ENCODE results near the gene CD247. TPM values are rescaled to one million over a fixed set of nuclear protein-coding genes. Genes with fewer than 3 reads are reported as not detected.

The CD247 gene
- total and polyA plus RNA-seq, 9 of the 15 experiments (the other 6 are each of a cell fraction or from before 2014, with no cell fraction given) = 0.08 to 0.42 (median 0.28) TPM; not detected in 5

DNA sequence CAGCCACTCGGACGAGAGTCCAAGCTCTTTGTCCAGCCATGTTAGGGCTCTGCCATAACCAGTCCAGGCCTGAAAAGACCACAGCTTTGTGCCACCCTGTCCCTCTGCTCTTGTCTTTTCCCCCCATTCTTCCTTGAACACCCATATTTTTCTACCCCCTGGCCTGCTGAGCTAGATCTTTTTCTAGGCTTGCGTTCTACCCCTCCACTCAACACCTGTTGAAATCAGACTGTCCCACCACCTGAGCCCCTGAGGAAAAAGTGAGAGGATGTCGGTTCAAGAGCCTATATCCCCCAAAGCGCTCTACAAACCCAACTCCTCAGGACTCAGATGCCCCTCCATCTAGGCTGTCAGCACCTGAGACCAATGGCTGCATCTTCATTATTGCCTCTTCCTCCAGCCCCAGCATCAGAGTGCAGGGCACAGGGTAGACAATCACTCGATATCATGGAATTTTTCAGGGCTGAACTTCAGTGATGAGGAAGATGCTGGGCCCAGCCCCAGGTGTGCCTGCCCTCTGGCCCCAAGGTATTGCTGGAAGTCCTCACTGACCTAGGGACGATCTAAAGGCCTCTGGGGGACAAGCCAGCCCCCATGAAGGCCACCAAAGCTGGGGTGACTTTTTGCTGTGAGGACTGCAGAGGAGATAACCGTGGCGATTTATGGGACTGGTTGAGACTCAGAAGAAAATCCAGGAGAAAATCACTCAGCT lies 75.3 kb downstream of the CD247 start:
- Histone ChIP-seq H3K9ac (ENCODE audit: insufficient read depth in 1 of 2, low read depth in 2 of 2, low read length in 2 of 2) (peak overlapping the region in 1 of 2 experiments; percentile 61; a peak in 1 of 4 replicates), H3K4me2 (ENCODE audit: insufficient read depth, low read length) (no peak overlapping the region), H3K4me3 (no peak overlapping the region), H3K79me2 (ENCODE audit: control insufficient read depth, insufficient read depth, low read length) (no peaks in the 10 kb centered on the region), H3K27ac (ENCODE audit: extremely low read depth, low read depth, low read length) (no peak overlapping the region), H3K36me3 (ENCODE audit: control insufficient read depth, insufficient read depth, low read length) (no peaks in the 10 kb centered on the region), H3K9me1 (ENCODE audit: control insufficient read depth, insufficient read depth, low read length) (peaks cover 4% of the 10 kb centered on the region), H3K27me3 (ENCODE audit: control insufficient read depth in 2 of 2, insufficient read depth in 2 of 2, low read length in 2 of 2) (peaks cover 13 to 37% of the 10 kb centered on the region in 2 experiments), H2AFZ (ENCODE audit: low read depth, low read length) (no peak overlapping the region), H3K4me1 (replicated peaks in 1 of 2; ENCODE audit: control insufficient read depth in 2 of 2, insufficient read depth in 2 of 2, low read length in 2 of 2) (peaks cover 9 to 13% of the 10 kb centered on the region in 2 experiments), H4K20me1 (replicated peaks; ENCODE audit: control insufficient read depth, insufficient read depth, low read length) (no peaks in the 10 kb centered on the region), H3K9me3 (replicated peaks; ENCODE audit: control insufficient read depth, insufficient read depth, low read depth, low read length) (no peaks in the 10 kb centered on the region)
- in situ Hi-C loops (cut with MboI) (loop anchor here (5.0 to 10.0 kb wide), 2 partner anchors 176 to 558 kb away; no protein-coding TSS in a partner anchor), intact Hi-C loops (cut with micrococcal nuclease) (loop anchor here (1.0 to 10.0 kb wide), 7 partner anchors 42 to 377 kb away; partner anchors contain the start of gene POU2F1)
- peak in 1 of 4 experiments; percentile 9 for DNase-seq (ENCODE audit: extremely low read depth in 1 of 4, low spot score in 3 of 4)
- ChIA-PET CTCF (ENCODE audit: low intra/inter-chr PET ratio) (interaction anchor here (0.5 to 2.8 kb wide), 5 partner anchors 27 to 706 kb away, joined by 3 to 22 read pairs (median 13); no protein-coding TSS in a partner anchor), POLR2A (interaction anchor here (0.6 to 0.9 kb wide), 3 partner anchors 26 to 216 kb away, joined by 3 read pairs; no protein-coding TSS in a partner anchor)
- 8% methylated on average over 9 of the region's 9 CpGs for WGBS (ENCODE audit: insufficient coverage, low coverage, missing lambda C conversion rate)
- no peak for ATAC-seq
- BruUV-seq (replicated peaks) = no TSS peak
- FAIRE-seq = no peak
- TF ChIP-seq, protein P1, sequence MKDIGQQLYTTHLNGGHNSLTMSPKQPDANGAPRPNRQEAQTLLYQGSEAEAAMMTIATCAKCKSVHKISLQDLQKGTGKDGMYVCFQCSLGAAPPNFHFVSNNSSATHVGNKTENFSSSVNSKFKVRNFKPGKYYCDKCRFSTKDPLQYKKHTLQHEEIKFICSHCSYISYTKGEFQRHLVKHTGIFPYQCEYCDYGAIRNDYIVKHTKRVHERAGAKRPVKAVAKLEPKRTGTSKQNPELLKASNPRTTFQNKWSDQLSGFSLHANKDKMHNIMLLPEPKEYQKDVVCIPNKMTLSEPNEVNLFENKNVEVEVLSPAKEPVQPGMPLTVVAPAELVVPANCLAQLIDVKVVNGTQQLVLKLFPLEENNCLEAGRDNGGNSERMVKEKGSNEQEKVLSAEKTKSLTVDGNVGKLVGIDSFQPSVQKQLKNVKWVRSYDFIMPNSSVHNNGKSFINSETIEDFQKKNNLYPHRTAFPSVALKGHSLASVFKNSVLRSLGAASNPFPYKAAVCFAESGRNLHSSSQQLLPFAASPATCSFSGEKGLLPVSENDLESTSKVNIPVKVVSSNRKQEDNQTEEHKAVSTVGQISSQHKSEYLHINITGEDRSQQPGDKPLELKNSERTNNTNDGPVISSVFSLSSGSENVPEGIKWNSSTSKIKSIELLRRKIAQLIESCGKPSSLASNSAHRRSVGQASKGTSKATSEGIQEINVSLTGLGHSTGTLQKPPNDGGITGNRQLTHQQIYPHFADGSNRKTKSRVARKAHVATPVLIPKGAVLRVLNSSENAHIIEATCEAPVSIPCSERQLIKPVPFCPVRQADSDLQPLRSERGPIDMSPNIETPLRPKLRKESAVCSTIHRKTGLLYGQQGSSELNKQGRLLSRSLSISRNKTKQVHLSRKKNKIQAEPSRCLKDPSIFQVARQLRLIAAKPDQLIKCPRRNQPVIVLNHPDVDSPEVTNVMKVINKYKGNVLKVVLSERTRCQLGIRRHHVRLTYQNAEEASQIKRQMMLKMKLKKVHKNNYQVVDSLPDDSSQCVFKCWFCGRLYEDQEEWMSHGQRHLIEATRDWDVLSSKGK (CRISPR knock-in tag; IDR thresholded peaks at IDR 0.05) = no peak
- 0 out of 2 replicates have a peak, but pooled peaks have one; percentile 1 for TF ChIP-seq SMC3 (conservative IDR thresholded peaks at IDR 0.05; ENCODE audit: insufficient read depth, low read depth, low read length)
